OCI-LY3 (cell line): Measurements from ENCODE around the gene LPP.

ENCODE experiments used
- CTCF ChIP-seq: fragments of 200-600, 300-600 bp; sonication (generic); IDR thresholded peaks from 2 replicates; pipeline ENCODE4 v1.5.1; 2014; ENCODE audit warnings: antibody characterized with exemption, low read length, low read depth
- EZH2phosphoT487 ChIP-seq: fragments of 200-600 bp; shearing (Covaris generic); IDR thresholded peaks from 2 replicates; pipeline ENCODE4 v1.6.1; 2018; ENCODE audit warnings: antibody characterized with exemption, mixed run types, low read depth

GRCh38 chr3:188749830-188750229, 595.9 kb downstream of the LPP start:
- TF ChIP-seq CTCF (no peak), EZH2phosphoT487 (no peak)
